HepG2 (cell line): ENCODE measurements around the gene SUN5. TPM values are rescaled to one million over a fixed set of nuclear protein-coding genes. Genes with fewer than 3 reads are reported as not detected.

Experiments
- FOXP1 ChIP-seq, 2 experiments: fragments of 450-650 bp in 1 of 2; IDR thresholded peaks; 2 replicates each; pipeline ENCODE4 v1.6.1; 2017 to 2018; ENCODE audit warnings: antibody characterized with exemption in 1 of 2
- HNRNPL ChIP-seq: fragments of 200-400 bp; formaldehyde crosslinking; IDR thresholded peaks from 2 replicates; pipeline ENCODE4 v1.6.1; 2017; ENCODE audit warnings: mild to moderate bottlenecking, low read depth, low read length
- HNRNPLL ChIP-seq: fragments of 200-400 bp; formaldehyde crosslinking; IDR thresholded peaks from 2 replicates; pipeline ENCODE4 v1.6.1; 2017; ENCODE audit warnings: mild to moderate bottlenecking, low read depth, low read length; ENCODE audit not compliant: poor library complexity, severe bottlenecking
- NFE2L1 ChIP-seq: sonication (generic); formaldehyde crosslinking; IDR thresholded peaks from 2 replicates; pipeline ENCODE4 v1.4.0; 2020; ENCODE audit warnings: missing genetic modification reagents, mild to moderate bottlenecking, borderline replicate concordance
- NFRKB ChIP-seq: fragments of 450-650 bp; IDR thresholded peaks from 2 replicates; pipeline ENCODE4 v1.6.1; 2017
- NR2F2 ChIP-seq: IDR thresholded peaks from 2 replicates; pipeline ENCODE4 v1.6.1; 2012; ENCODE audit warnings: low read depth, inconsistent platforms, borderline replicate concordance
- PAF1 ChIP-seq: IDR thresholded peaks from 2 replicates; pipeline ENCODE4 v1.6.1; 2016; ENCODE audit warnings: missing genetic modification reagents, missing compliant biosample characterization
- PLRG1 ChIP-seq: fragments of 450-650 bp; conservative IDR thresholded peaks from 2 replicates; pipeline ENCODE4 v1.6.1; 2016
- POGK ChIP-seq: sonication (generic); formaldehyde crosslinking; conservative IDR thresholded peaks from 2 replicates; pipeline ENCODE4 v1.8.0; 2022; ENCODE audit warnings: mild to moderate bottlenecking, moderate library complexity, missing genetic modification reagents
- RFX1 ChIP-seq: fragments of 450-650 bp; IDR thresholded peaks from 2 replicates; pipeline ENCODE4 v1.6.1; 2017
- SMC3 ChIP-seq: IDR thresholded peaks from 2 replicates; pipeline ENCODE4 v1.6.1; 2011; ENCODE audit warnings: low read length, improper control_type of control experiment
- SNAPC2 ChIP-seq: sonication (generic); formaldehyde crosslinking; IDR thresholded peaks from 2 replicates; pipeline ENCODE4 v1.8.1; 2022; ENCODE audit warnings: mild to moderate bottlenecking, missing genetic modification reagents
- SSRP1 ChIP-seq: IDR thresholded peaks from 2 replicates; pipeline ENCODE4 v1.6.1; 2016; ENCODE audit warnings: control low read depth
- U2AF2 ChIP-seq: fragments of 200-400 bp; formaldehyde crosslinking; IDR thresholded peaks from 2 replicates; pipeline ENCODE4 v1.6.1; 2017; ENCODE audit warnings: low read depth, mild to moderate bottlenecking, low read length
- YY1 ChIP-seq: IDR thresholded peaks from 2 replicates; pipeline ENCODE4 v1.6.1; 2011; ENCODE audit warnings: low read length, low read depth, moderate library complexity, mild to moderate bottlenecking; ENCODE audit not compliant: insufficient read depth, insufficient replicate concordance
- ZMYM2 ChIP-seq: sonication (generic); formaldehyde crosslinking; IDR thresholded peaks from 2 replicates; pipeline ENCODE4 v1.8.0; 2022; ENCODE audit warnings: mild to moderate bottlenecking, missing genetic modification reagents
- ZNF124 ChIP-seq: sonication (generic); formaldehyde crosslinking; IDR thresholded peaks from 2 replicates; pipeline ENCODE4 v1.4.0; 2020; ENCODE audit warnings: missing genetic modification reagents
- ZNF282 ChIP-seq: fragments of 450-650 bp; IDR thresholded peaks from 2 replicates; pipeline ENCODE4 v1.6.1; 2018; ENCODE audit not compliant: partially characterized antibody
- ZNF431 ChIP-seq: sonication (generic); formaldehyde crosslinking; IDR thresholded peaks from 2 replicates; pipeline ENCODE4 v1.9.0; 2022; ENCODE audit warnings: missing genetic modification reagents, low read depth, mild to moderate bottlenecking, borderline replicate concordance
- ZNF709 ChIP-seq: sonication (generic); formaldehyde crosslinking; IDR thresholded peaks from 2 replicates; pipeline ENCODE4 v1.5.0; 2020; ENCODE audit warnings: mild to moderate bottlenecking, missing genetic modification reagents
- ZNF710 ChIP-seq: sonication (generic); formaldehyde crosslinking; IDR thresholded peaks from 2 replicates; pipeline ENCODE4 v1.5.0; 2020; ENCODE audit warnings: mild to moderate bottlenecking, missing genetic modification reagents, borderline replicate concordance
- ZNF747 ChIP-seq: sonication (generic); formaldehyde crosslinking; IDR thresholded peaks from 2 replicates; pipeline ENCODE4 v1.8.1; 2023; ENCODE audit warnings: missing genetic modification reagents, mild to moderate bottlenecking, borderline replicate concordance
- ZSCAN12 ChIP-seq: sonication (generic); formaldehyde crosslinking; IDR thresholded peaks from 2 replicates; pipeline ENCODE4 v1.9.0; 2021; ENCODE audit warnings: mild to moderate bottlenecking, missing genetic modification reagents
- polyA plus RNA-seq, 8 experiments: library from polyadenylated mRNA; depleted of rRNA in 3 of 8; stranded (reverse) in 7 of 8; unstranded in 1 of 8; fragments of >200 nt; fragmentation: Illumina TruSeq in 4 of 8; extraction: Trizol in 4 of 8; gene quantifications; 2 replicates each; pipeline versions ENCODE4 v1.2.1 to v1.2.3, GENCODE V29; 2011 to 2016; ENCODE audit warnings: low read depth in 4 of 8, missing spikeins in 1 of 8, mixed read lengths in 1 of 8; ENCODE audit not compliant: insufficient read depth in 1 of 8
- total RNA-seq, 5 experiments: library from RNA; depleted of rRNA; stranded (reverse); fragments of >200 nt; fragmentation: Illumina TruSeq; extraction: Trizol; gene quantifications; 2 replicates each; pipeline ENCODE4 v1.2.3, GENCODE V29; 2016; ENCODE audit warnings: low read depth in 1 of 5
- TF ChIP-seq, protein P1 (sequence below): IDR thresholded peaks from 2 replicates; pipeline ENCODE4 v1.6.1; 2012; ENCODE audit warnings: inconsistent platforms
- TF ChIP-seq, protein P2 (sequence below): sonication (generic); formaldehyde crosslinking; IDR thresholded peaks from 2 replicates; pipeline ENCODE4 v1.5.0; 2020; ENCODE audit warnings: missing genetic modification reagents

The SUN5 gene
- total and polyA plus RNA-seq, 2 of the 13 experiments (the other 11 are each of a cell fraction or from before 2014, with no cell fraction given) = not detected

- no peak for TF ChIP-seq ZSCAN12 (CRISPR knock-in tag)
- TF ChIP-seq ZNF282 = peak; percentile 75
- TF ChIP-seq RFX1 = no peak
- peak; percentile 99; the same call in 1 of the 2 replicates for TF ChIP-seq SSRP1 (CRISPR knock-in tag)
- TF ChIP-seq, protein P1, sequence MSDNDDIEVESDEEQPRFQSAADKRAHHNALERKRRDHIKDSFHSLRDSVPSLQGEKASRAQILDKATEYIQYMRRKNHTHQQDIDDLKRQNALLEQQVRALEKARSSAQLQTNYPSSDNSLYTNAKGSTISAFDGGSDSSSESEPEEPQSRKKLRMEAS = 0 out of 2 replicates have a peak, but pooled peaks have one; percentile 16
- peak; percentile 79 for TF ChIP-seq HNRNPLL
- TF ChIP-seq SNAPC2 (CRISPR knock-in tag) = peak; percentile 89
- 0 out of 2 replicates have a peak, but pooled peaks have one; percentile 7 for TF ChIP-seq ZNF709 (CRISPR knock-in tag)
- no peak for TF ChIP-seq ZNF124
- peak; percentile 15; the same call in 1 of the 2 replicates for TF ChIP-seq NR2F2
- peak; percentile 15; the same call in 1 of the 2 replicates for TF ChIP-seq NFRKB
- no peak for TF ChIP-seq NFE2L1
- no peak for TF ChIP-seq ZNF747 (CRISPR knock-in tag)
- TF ChIP-seq YY1 = no peak
- 0 out of 2 replicates have a peak, but pooled peaks have one; percentile 51 for TF ChIP-seq ZMYM2
- peak; percentile 41; the same call in 1 of the 2 replicates for TF ChIP-seq POGK (CRISPR knock-in tag)
- TF ChIP-seq ZNF710 = peak; percentile 99
- 0 out of 2 replicates have a peak, but pooled peaks have one; percentile 18 for TF ChIP-seq PLRG1
- TF ChIP-seq U2AF2 = no peak
- TF ChIP-seq, protein P2, sequence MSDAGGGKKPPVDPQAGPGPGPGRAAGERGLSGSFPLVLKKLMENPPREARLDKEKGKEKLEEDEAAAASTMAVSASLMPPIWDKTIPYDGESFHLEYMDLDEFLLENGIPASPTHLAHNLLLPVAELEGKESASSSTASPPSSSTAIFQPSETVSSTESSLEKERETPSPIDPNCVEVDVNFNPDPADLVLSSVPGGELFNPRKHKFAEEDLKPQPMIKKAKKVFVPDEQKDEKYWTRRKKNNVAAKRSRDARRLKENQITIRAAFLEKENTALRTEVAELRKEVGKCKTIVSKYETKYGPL (CRISPR knock-in tag) = no peak
- 0 out of 2 replicates have a peak, but pooled peaks have one; percentile 25 for TF ChIP-seq ZNF431
- peak; percentile 82 for TF ChIP-seq PAF1 (CRISPR knock-in tag)
- TF ChIP-seq FOXP1 (IDR thresholded peaks at IDR 0.05) = peak; percentile 42; the same call in 1 of the 2 replicates
- TF ChIP-seq FOXP1 (CRISPR knock-in tag; IDR thresholded peaks at IDR 0.05) = no peak
- TF ChIP-seq HNRNPL = 0 out of 2 replicates have a peak, but pooled peaks have one; percentile 39
- no peak for TF ChIP-seq SMC3
Observed at GRCh38 chr20:33024609-33025317, 20.5 kb upstream of the SUN5 start (continued).
